Measurements from ENCODE around the gene TOP2B.
A peak's percentile ranks its signal among the peaks of the same experiment; 100 is the strongest.

Gene TOP2B

GRCh38 chr3:25618028-25618427 lies 46.7 kb downstream of the TOP2B start:
- DNase-seq: no peak

- DNase-seq: no peak
Observed at GRCh38 chr3:25611193-25611592, 53.5 kb downstream of the TOP2B start.

- DNase-seq: no peak
Observed at GRCh38 chr3:25610779-25611178, 53.9 kb downstream of the TOP2B start.

DNA sequence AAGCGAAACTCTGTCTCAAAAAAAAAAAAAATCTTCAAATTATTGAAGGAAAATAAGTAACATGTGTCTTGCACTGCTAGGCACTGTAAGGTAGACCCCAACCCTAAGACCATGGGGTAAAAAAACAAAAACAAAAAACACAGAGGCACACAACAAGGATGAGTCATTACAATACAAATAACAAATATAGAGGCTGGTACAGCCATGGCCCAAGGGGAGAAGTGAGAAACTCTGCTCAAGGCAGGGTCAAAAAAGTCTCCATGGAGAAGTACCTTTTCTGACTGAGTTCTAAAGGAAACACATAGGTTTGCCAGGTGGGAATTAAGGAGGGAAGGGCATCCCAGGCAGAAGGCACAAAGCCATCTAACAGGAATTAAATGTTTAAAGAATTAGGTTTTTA lies 54.5 kb downstream of the TOP2B start:
- DNase-seq: no peak

DNA sequence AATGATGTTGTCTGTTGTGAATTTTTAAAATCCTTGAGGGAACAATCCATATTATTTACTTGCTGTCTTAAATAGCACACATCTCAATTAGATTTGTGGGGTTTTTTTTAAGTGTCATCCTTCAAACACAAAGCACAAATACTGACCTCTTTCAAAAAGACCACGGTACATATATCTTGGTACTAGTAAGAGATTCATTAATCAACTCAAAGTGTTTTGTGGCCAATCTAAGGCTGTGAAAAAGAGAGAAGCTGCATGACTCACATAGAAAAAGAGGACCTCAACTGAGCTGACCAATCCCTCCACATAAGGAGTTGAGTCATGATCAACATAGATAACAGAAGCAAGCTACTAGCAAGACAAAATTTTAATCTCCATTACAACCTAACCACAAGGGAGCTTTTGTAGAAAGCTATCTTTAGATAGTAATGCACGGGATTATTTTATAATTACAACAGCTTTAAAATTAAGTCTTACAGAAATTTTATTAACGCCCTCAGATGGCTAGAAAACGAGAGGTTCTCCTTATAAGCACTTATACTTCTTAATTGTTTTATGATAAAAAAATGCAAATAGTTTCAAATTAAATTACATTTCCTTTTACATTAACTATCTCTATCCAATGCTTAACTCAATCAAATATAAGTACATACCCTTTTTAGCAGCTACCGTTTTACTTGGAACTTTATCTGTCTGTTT lies 60.5 kb downstream of the TOP2B start:
- no peak for DNase-seq

GRCh38 chr3:25603703-25604102 lies 61.0 kb downstream of the TOP2B start:
- DNase-seq: no peak

DNA sequence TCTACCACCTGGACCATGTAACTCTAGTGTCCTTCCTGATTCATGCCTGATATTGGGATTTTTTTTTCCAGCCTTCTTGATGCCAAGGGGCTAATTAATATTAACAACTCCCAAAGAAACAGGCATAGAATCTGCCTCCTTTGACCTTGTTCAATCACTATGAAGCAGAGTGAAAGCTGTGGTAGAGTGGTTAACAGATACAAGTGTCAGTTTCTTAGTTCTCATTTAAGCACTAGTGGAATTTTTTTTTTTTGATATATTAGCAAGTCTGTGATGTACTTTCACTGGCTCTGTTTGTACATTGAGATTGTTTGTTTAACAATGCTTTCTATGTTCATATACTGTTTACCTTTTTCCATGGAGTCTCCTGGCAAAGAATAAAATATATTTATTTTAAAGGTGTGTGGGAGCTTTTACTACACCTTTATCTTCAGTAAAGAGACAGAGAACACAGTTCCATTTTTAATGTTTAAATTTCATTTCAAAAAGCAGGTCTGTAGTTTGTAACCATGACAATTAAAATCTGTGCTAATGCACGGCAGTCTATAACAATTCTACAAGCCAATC lies 67.1 kb downstream of the TOP2B start:
- DNase-seq: no peak

DNA sequence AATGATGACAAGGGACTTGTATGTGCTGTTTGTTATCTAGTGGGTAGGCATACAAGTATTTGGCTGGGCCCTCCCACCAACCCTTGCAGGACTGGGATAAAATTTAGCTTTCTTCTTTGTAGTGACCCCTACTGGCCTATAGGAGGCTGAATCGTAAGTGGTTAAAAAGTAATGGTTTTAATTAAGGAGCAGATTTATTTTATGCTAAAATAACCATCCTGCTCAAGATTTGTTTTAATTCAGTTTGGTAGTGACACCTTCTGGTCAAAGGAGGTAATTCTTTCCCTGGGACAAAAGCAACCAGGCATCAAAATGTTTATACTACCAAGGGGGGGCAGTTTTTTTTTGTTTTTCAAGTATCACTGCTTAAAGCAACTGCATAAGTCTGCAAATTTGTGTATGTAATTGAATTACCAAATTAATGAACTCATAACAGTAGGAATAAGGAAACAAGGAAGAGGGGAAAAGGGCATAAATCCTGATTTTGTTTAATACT lies 70.7 kb downstream of the TOP2B start:
- peak; percentile 41 for DNase-seq

DNA sequence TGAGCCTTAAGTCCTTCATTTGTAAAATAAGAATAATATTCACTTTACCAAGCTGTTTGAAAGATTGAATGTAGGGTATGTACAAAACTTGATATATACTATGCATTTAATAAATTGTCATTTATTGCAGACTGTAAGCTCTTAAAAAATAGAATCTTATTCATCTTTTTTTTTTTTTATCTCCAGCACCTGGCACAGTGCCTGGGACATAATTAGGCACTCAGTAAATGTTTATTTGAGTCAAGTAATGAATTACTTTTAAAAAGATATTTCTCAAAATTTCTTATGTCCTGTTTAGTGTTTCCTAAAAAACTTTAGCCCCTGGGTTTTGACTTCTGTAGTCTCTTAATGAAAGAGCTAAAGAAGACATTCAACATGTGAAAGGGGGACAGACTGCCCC lies 71.7 kb downstream of the TOP2B start:
- DNase-seq: no peak

GRCh38 chr3:25592510-25592968 lies 72.2 kb downstream of the TOP2B start:
- no peak for DNase-seq

DNA sequence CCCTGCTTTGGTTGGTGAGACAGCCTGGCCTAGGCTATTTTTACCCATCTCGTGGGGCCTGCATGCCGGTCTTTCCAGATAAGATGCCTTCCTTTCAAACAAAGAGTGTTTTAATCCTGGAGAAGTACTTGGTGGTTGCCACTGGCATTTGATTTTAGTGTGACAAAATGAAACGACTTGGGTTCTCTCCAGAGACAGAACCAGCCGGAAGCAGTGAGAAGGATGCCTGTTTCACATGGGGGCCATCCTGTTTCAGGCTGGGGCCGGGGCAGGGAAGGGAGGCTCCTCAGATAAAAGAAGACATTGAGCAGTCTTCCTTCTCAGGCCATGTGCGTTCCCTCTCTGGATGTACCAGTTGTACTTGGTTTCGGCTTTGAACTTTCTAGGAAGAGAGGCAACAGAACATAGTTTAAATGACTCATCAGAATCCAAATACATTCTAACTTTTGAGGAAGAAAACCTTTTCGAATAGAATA lies 74.9 kb downstream of the TOP2B start:
- no peak for DNase-seq

- DNase-seq: no peak
Observed at GRCh38 chr3:25589104-25589782, 75.5 kb downstream of the TOP2B start.

DNA sequence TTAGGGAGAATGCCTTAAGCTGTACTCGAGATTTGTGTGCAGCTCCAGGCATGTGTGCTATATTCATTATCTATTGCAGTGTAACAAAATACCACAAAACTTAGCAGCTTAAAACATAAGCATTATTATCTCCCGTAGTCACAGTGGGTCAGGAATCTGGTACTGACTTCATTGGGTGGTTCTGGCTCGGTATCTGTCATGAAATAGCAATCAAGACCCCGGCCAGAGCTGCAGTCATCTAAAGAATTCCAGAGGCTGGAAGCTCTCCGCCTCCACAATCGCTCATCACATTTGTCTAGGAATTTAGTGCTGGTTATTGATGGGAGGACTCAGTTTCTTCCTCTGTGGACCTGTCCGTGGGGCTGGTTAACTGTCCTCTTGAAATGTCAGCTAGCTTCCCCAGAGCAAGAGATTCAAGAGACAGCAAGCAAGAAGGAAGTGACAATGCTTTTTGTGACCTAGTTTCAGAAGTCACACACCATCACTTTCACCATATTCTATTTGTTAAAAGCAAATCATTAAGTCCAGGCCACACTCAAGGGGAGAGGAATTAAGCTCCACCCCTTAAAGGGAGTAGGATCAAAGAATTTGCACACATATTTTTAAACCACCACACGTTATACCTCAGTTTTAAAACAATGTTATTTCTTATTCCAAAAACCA lies 76.1 kb downstream of the TOP2B start:
- no peak for DNase-seq

DNA sequence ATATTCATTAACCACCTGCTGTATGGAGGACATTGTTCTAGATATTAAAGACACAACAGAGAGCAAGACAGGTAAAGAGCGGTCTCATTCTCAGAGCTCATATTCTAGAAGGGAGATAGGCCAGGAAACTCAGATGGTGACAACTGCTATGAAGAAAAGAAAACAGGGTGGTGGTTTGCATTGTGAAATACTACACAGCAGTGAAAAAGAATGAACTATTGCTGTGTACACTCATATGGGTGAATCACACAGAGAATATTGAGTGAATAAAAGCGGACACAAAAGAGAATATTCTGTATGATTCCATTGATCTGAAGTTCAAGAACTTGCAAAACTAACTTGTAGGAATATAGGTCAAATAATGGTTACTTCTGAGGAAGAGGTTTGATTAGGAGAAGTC lies 76.7 kb downstream of the TOP2B start:
- DNase-seq: no peak

- no peak for DNase-seq
Observed at GRCh38 chr3:25587526-25587925, 77.2 kb downstream of the TOP2B start.

DNA sequence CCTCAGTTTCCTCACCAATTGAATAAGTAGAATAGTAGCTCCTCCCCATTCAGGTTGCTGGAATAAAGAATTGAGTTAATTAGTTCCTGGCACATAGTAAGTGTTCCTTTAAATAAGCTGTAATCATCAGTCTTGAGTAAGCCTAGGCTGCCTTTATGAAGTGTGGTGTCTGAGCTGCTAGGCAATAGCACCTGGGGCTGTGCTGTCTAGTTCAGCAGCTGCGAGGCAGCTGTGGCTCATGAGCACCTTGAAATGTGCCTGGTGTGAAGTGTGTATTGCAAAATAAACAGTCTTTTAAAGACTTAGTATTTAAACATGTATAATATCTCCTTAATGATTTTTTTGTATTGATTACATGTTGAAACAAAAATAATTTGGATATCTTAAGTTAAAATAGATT lies 77.6 kb downstream of the TOP2B start:
- DNase-seq: no peak

GRCh38 chr3:25586553-25586952 lies 78.2 kb downstream of the TOP2B start:
- no peak for DNase-seq

GRCh38 chr3:25586167-25586505 lies 78.6 kb downstream of the TOP2B start:
- no peak for DNase-seq

DNA sequence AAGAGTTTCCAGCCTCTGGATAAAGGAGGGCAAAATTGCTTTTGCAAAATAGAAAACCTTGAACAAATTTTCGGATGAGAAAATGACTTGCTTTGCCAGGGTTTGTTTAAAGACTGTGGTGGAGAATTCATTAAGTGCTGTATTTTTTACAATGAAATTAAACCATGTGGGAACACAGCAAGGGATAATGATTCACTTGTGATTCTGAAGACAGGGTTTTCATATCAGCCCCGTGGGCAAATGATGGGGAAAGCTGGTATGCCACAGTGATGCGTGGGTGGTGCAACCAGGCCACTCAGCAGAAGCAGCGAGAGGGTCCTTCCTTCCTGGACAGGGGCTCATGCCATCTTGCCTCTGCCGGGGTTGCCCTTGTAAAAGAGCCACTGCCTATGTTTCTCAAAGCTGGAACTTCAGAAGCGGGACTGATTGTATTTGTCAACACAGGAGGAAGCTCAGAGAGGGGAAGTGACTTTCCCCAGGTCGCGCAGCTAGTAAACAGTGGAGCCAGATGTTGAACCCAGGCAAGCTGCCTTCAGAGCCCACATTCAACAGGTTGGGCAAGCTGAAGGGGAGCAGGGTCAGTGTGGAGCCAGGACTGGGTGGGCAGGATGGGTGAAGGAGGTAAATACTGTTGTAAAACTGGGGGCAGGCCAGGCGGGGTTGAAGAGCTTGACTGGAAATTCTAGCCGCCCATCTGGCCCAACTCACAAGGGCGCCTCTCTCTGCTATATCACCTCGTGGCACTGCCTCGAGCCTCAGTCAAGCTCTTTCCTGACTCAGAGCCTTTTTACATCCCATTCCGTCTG lies 79.1 kb downstream of the TOP2B start:
- no peak for DNase-seq

- DNase-seq: no peak
Observed at GRCh38 chr3:25584011-25584789, 80.5 kb downstream of the TOP2B start.

DNA sequence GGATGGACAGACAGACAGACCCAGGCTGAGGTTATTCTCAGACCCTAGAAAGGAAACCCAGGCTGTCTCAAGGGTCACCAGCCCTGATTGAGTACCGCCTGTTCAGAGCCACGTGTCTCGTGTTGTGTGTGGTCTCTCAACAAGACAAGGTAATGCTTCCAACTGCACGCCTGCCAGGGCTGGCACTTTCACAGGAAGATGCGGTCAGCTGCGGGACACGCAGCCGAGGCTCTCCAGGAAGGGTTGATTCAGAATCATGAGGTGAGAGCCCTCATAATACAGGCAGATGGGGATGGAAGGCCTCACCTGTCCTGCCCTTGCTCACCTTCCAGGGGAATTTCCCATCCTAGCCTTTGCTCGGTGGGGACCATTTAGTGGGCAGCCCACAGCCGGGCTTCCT lies 81.4 kb downstream of the TOP2B start:
- DNase-seq: no peak

DNA sequence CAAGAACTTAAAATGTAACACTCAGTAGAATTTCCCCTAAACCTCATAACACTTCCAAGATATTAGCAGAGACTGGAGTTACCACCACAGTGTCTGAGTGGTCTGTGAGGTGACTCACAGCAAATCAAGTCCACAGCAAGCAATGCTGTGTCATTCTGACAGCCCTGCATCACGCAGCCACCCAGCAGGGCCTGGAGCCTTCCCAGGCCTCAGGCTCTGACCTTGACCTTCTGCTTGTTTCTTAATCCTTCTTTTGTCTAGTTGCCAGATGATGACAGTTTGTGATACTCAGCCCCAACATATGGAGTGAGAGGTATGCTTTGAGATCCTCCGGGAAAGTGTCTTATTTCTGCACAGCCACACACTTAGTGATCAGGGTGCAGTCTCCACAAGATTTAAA lies 82.5 kb downstream of the TOP2B start:
- DNase-seq: no peak

Measured in right hindlimb (tissue), 1 donor.